HepG2 (cell line): ENCODE measurements around the gene GIMD1. TPM values are rescaled to one million over a fixed set of nuclear protein-coding genes. Genes with fewer than 3 reads are reported as not detected.

Experiments used
- CAMTA2 ChIP-seq: sonication (generic); formaldehyde crosslinking; IDR thresholded peaks from 2 replicates; pipeline ENCODE4 v1.4.0; 2020; ENCODE audit warnings: mild to moderate bottlenecking, missing genetic modification reagents, borderline replicate concordance
- HCFC1 ChIP-seq: fragments of 150-350 bp; IDR thresholded peaks from 2 replicates; pipeline ENCODE4 v1.6.1; 2014; ENCODE audit warnings: low read depth, low read length
- MIER3 ChIP-seq: IDR thresholded peaks from 2 replicates; pipeline ENCODE4 v1.6.1; 2016; ENCODE audit warnings: missing compliant biosample characterization, borderline replicate concordance
- PCBP1 ChIP-seq: fragments of 200-400 bp; formaldehyde crosslinking; IDR thresholded peaks from 2 replicates; pipeline ENCODE4 v1.6.1; 2017; ENCODE audit warnings: mild to moderate bottlenecking, low read depth, low read length, borderline replicate concordance
- REL ChIP-seq: sonication (generic); formaldehyde crosslinking; conservative IDR thresholded peaks from 2 replicates; pipeline ENCODE4 v1.8.0; 2022; ENCODE audit warnings: mild to moderate bottlenecking, missing genetic modification reagents, moderate library complexity
- RFX5 ChIP-seq: IDR thresholded peaks from 2 replicates; pipeline ENCODE4 v1.6.1; 2011; ENCODE audit warnings: low read depth, low read length, improper control_type of control experiment
- SETDB1 ChIP-seq: sonication (generic); formaldehyde crosslinking; IDR thresholded peaks from 2 replicates; pipeline ENCODE4 v1.5.1; 2020; ENCODE audit warnings: missing genetic modification reagents, mild to moderate bottlenecking, borderline replicate concordance
- SIX1 ChIP-seq: sonication (generic); formaldehyde crosslinking; IDR thresholded peaks from 2 replicates; pipeline ENCODE4 v1.4.0; 2020; ENCODE audit warnings: missing genetic modification reagents, borderline replicate concordance
- SPEN ChIP-seq: sonication (generic); formaldehyde crosslinking; IDR thresholded peaks from 2 replicates; pipeline ENCODE4 v1.5.1; 2020; ENCODE audit warnings: low read depth, mild to moderate bottlenecking, missing genetic modification reagents
- ZBTB7B ChIP-seq: sonication (generic); formaldehyde crosslinking; IDR thresholded peaks from 2 replicates; pipeline ENCODE4 v1.4.0; 2020; ENCODE audit warnings: missing genetic modification reagents
- ZNF143 ChIP-seq: sonication (generic); formaldehyde crosslinking; IDR thresholded peaks from 2 replicates; pipeline ENCODE4 v1.4.0; 2020; ENCODE audit warnings: missing genetic modification reagents
- ZNF274 ChIP-seq: sonication (generic); formaldehyde crosslinking; IDR thresholded peaks from 2 replicates; pipeline ENCODE4 v1.5.1; 2020; ENCODE audit warnings: mild to moderate bottlenecking, missing genetic modification reagents
- ZNF335 ChIP-seq: sonication (generic); formaldehyde crosslinking; IDR thresholded peaks from 2 replicates; pipeline ENCODE4 v1.4.0; 2020; ENCODE audit warnings: missing genetic modification reagents
- ZNF451 ChIP-seq: sonication (generic); formaldehyde crosslinking; IDR thresholded peaks from 2 replicates; pipeline ENCODE4 v1.5.0; 2020; ENCODE audit warnings: mild to moderate bottlenecking, missing genetic modification reagents
- ZNF530 ChIP-seq: sonication (generic); formaldehyde crosslinking; IDR thresholded peaks from 2 replicates; pipeline ENCODE4 v1.5.0; 2020; ENCODE audit warnings: low read depth, mild to moderate bottlenecking, missing genetic modification reagents
- ZNF614 ChIP-seq: IDR thresholded peaks from 2 replicates; pipeline ENCODE4 v1.6.1; 2018; ENCODE audit warnings: missing biosample characterization, missing genetic modification reagents, inconsistent platforms, borderline replicate concordance
- ZNF709 ChIP-seq: sonication (generic); formaldehyde crosslinking; IDR thresholded peaks from 2 replicates; pipeline ENCODE4 v1.5.0; 2020; ENCODE audit warnings: mild to moderate bottlenecking, missing genetic modification reagents
- ZNF747 ChIP-seq: sonication (generic); formaldehyde crosslinking; IDR thresholded peaks from 2 replicates; pipeline ENCODE4 v1.8.1; 2023; ENCODE audit warnings: missing genetic modification reagents, mild to moderate bottlenecking, borderline replicate concordance
- polyA plus RNA-seq, 8 experiments: library from polyadenylated mRNA; depleted of rRNA in 3 of 8; stranded (reverse) in 7 of 8; unstranded in 1 of 8; fragments of >200 nt; fragmentation: Illumina TruSeq in 4 of 8; extraction: Trizol in 4 of 8; gene quantifications; 2 replicates each; pipeline versions ENCODE4 v1.2.1 to v1.2.3, GENCODE V29; 2011 to 2016; ENCODE audit warnings: low read depth in 4 of 8, missing spikeins in 1 of 8, mixed read lengths in 1 of 8; ENCODE audit not compliant: insufficient read depth in 1 of 8
- total RNA-seq, 5 experiments: library from RNA; depleted of rRNA; stranded (reverse); fragments of >200 nt; fragmentation: Illumina TruSeq; extraction: Trizol; gene quantifications; 2 replicates each; pipeline ENCODE4 v1.2.3, GENCODE V29; 2016; ENCODE audit warnings: low read depth in 1 of 5
- TF ChIP-seq, protein P1 (sequence below): sonication (generic); formaldehyde crosslinking; IDR thresholded peaks from 2 replicates; pipeline ENCODE4 v1.4.0; 2020; ENCODE audit warnings: mild to moderate bottlenecking, missing genetic modification reagents
- TF ChIP-seq, protein P2 (sequence below): sonication (generic); formaldehyde crosslinking; IDR thresholded peaks from 2 replicates; pipeline ENCODE4 v1.8.1; 2023; ENCODE audit warnings: mild to moderate bottlenecking, moderate library complexity, missing genetic modification reagents
- TF ChIP-seq, protein P3 (sequence below): IDR thresholded peaks from 2 replicates; pipeline ENCODE4 v1.6.1; 2016
- TF ChIP-seq, protein P4 (sequence below): IDR thresholded peaks from 2 replicates; pipeline ENCODE4 v1.6.1; 2016; ENCODE audit warnings: low read depth, missing genetic modification reagents, missing compliant biosample characterization

The GIMD1 gene
- total and polyA plus RNA-seq, 2 of the 13 experiments (the other 11 are each of a cell fraction or from before 2014, with no cell fraction given): not detected

DNA sequence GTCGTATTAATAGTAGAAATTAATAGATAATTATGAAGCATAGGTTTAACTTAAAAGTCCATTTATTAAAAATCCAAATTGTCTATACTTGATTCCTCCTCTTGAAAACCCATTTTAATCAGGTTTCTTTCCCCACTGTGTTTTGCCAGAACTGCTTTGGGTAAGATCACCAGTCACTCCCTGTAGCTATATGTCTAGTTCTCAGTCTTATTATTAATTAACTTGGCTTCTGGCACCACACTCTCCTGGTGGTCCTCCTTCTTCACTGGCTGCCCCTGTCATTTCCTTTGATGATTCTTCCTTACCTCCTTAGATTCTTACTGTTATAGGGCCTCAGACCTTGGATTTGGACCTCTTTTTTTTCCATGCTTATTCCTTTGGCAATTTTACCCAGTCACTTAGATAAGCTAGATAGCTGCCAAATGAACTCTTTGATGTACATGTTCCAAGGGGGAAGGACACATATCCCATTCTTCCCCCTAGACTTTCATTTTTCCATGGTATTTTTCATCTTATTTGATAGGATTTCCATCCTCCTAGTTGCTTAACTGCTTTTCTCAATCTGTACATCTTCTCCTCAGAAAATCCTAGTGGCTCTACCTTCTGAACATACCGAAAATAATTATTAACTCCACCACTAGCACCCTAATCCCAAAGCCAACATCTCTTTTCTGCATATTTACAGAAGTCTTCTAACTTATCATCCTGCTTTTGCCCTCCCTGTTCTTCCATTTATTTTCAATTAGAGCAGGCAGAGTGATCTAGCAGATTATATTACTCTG is 24.5 kb downstream of the GIMD1 start (continued):
- no peak for TF ChIP-seq ZNF530 (CRISPR knock-in tag)
- TF ChIP-seq CAMTA2: no peak
- TF ChIP-seq ZNF274 (CRISPR knock-in tag): no peak
- TF ChIP-seq ZNF709: no peak
- TF ChIP-seq HCFC1: no peak
- TF ChIP-seq SETDB1 (CRISPR knock-in tag): no peak
- TF ChIP-seq, protein P1, sequence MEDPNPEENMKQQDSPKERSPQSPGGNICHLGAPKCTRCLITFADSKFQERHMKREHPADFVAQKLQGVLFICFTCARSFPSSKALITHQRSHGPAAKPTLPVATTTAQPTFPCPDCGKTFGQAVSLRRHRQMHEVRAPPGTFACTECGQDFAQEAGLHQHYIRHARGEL (CRISPR knock-in tag): no peak
- TF ChIP-seq ZBTB7B (CRISPR knock-in tag): no peak
- no peak for TF ChIP-seq SIX1 (CRISPR knock-in tag)
- TF ChIP-seq RFX5: no peak
- no peak for TF ChIP-seq SPEN (CRISPR knock-in tag)
- TF ChIP-seq, protein P2, sequence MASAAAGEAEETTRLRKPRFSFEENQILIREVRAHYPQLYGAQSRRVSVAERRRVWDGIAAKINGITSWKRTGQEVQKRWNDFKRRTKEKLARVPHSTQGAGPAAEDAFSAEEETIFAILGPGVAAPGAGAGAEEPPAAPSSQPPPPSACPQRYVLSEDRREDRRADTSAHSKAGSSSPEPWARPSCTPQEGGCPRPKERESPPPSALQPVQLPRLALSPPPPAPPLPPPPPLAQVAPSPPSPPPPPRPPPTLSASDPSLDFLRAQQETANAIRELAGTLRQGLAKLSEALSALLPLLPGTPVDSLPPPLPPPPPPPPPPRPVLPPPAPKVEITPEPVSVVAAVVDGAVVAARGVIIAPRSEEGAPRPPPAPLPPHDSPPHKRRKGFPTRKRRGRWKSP (CRISPR knock-in tag): no peak
- no peak for TF ChIP-seq REL (CRISPR knock-in tag)
- no peak for TF ChIP-seq ZNF143 (CRISPR knock-in tag)
- TF ChIP-seq ZNF335 (CRISPR knock-in tag): no peak
- TF ChIP-seq, protein P3, sequence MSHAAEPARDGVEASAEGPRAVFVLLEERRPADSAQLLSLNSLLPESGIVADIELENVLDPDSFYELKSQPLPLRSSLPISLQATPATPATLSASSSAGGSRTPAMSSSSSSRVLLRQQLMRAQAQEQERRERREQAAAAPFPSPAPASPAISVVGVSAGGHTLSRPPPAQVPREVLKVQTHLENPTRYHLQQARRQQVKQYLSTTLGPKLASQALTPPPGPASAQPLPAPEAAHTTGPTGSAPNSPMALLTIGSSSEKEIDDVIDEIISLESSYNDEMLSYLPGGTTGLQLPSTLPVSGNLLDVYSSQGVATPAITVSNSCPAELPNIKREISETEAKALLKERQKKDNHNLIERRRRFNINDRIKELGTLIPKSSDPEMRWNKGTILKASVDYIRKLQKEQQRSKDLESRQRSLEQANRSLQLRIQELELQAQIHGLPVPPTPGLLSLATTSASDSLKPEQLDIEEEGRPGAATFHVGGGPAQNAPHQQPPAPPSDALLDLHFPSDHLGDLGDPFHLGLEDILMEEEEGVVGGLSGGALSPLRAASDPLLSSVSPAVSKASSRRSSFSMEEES: 0 out of 2 replicates have a peak, but pooled peaks have one; percentile 28
- TF ChIP-seq ZNF614 (CRISPR knock-in tag): peak; percentile 66; the same call in 1 of the 2 replicates
- TF ChIP-seq, protein P4, sequence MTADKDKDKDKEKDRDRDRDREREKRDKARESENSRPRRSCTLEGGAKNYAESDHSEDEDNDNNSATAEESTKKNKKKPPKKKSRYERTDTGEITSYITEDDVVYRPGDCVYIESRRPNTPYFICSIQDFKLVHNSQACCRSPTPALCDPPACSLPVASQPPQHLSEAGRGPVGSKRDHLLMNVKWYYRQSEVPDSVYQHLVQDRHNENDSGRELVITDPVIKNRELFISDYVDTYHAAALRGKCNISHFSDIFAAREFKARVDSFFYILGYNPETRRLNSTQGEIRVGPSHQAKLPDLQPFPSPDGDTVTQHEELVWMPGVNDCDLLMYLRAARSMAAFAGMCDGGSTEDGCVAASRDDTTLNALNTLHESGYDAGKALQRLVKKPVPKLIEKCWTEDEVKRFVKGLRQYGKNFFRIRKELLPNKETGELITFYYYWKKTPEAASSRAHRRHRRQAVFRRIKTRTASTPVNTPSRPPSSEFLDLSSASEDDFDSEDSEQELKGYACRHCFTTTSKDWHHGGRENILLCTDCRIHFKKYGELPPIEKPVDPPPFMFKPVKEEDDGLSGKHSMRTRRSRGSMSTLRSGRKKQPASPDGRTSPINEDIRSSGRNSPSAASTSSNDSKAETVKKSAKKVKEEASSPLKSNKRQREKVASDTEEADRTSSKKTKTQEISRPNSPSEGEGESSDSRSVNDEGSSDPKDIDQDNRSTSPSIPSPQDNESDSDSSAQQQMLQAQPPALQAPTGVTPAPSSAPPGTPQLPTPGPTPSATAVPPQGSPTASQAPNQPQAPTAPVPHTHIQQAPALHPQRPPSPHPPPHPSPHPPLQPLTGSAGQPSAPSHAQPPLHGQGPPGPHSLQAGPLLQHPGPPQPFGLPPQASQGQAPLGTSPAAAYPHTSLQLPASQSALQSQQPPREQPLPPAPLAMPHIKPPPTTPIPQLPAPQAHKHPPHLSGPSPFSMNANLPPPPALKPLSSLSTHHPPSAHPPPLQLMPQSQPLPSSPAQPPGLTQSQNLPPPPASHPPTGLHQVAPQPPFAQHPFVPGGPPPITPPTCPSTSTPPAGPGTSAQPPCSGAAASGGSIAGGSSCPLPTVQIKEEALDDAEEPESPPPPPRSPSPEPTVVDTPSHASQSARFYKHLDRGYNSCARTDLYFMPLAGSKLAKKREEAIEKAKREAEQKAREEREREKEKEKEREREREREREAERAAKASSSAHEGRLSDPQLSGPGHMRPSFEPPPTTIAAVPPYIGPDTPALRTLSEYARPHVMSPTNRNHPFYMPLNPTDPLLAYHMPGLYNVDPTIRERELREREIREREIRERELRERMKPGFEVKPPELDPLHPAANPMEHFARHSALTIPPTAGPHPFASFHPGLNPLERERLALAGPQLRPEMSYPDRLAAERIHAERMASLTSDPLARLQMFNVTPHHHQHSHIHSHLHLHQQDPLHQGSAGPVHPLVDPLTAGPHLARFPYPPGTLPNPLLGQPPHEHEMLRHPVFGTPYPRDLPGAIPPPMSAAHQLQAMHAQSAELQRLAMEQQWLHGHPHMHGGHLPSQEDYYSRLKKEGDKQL: no peak
- TF ChIP-seq PCBP1: no peak
- TF ChIP-seq ZNF451 (CRISPR knock-in tag): no peak
- no peak for TF ChIP-seq ZNF747
- 0 out of 2 replicates have a peak, but pooled peaks have one; percentile 30 for TF ChIP-seq MIER3 (CRISPR knock-in tag)
